Erythroblast (primary cell): ENCODE results near the gene ELMO3.

ENCODE experiments used
- DNase-seq, 2 experiments: peaks; one replicate each; lab custom pipeline; 2025; lab: John Stamatoyannopoulos, UW
- GATA1 ChIP-seq: IDR thresholded peaks from 2 replicates; pipeline ENCODE4 v1.6.1; 2011; ENCODE audit warnings: low read depth, mild to moderate bottlenecking, control low read depth, low read length, moderate library complexity
- POLR2A ChIP-seq: IDR thresholded peaks from 2 replicates; pipeline ENCODE4 v1.6.1; 2011; ENCODE audit warnings: mild to moderate bottlenecking, low read length

ELMO3 gene

GRCh38 chr16:67223992-67224391 is 25.1 kb downstream of the ELMO3 start:
- DNase-seq, result no peak
- TF ChIP-seq POLR2A (no peak), GATA1 (no peak)

- TF ChIP-seq POLR2A, result no peak
- no peak for TF ChIP-seq GATA1
- DNase-seq, result no peak
These were observed 27.4 kb downstream of the ELMO3 start for GRCh38 chr16:67226295-67226803.

GRCh38 chr16:67226804-67227566 is 28.1 kb downstream of the ELMO3 start, which contains the start of gene TMEM208:
Gene TMEM208 (plus strand): TSS chr16:67227130. CDS start chr16:67227219, 89 bp downstream.
- DNase-seq, result peak; percentile 99
- TF ChIP-seq GATA1 (no peak), POLR2A (peak; percentile 89)

- TF ChIP-seq POLR2A (no peak), GATA1 (no peak)
- no peak for DNase-seq
These were observed 28.6 kb downstream of the ELMO3 start for GRCh38 chr16:67227567-67227921.

- DNase-seq, result no peak
- TF ChIP-seq POLR2A, result no peak
- TF ChIP-seq GATA1, result no peak
These were observed 29.3 kb downstream of the ELMO3 start for GRCh38 chr16:67228034-67228785.

GRCh38 chr16:67228905-67229304 is 30.0 kb downstream of the ELMO3 start:
- TF ChIP-seq GATA1 (no peak), POLR2A (no peak)
- no peak for DNase-seq

GRCh38 chr16:67229906-67230808 is 31.2 kb downstream of the ELMO3 start:
- no peak for DNase-seq
- no peak for TF ChIP-seq POLR2A

- DNase-seq, result no peak
- TF ChIP-seq GATA1 (no peak), POLR2A (peak; percentile 46)
These were observed 32.1 kb downstream of the ELMO3 start for GRCh38 chr16:67230809-67231660.

- no peak for TF ChIP-seq POLR2A
- TF ChIP-seq GATA1, result no peak
- no peak for DNase-seq
These were observed 34.7 kb downstream of the ELMO3 start for GRCh38 chr16:67233596-67233995.

- TF ChIP-seq GATA1, result no peak
- no peak for TF ChIP-seq POLR2A
- no peak for DNase-seq
These were observed 35.3 kb downstream of the ELMO3 start for GRCh38 chr16:67234180-67234597.

GRCh38 chr16:67235816-67236562 is 37.1 kb downstream of the ELMO3 start:
- TF ChIP-seq GATA1 (no peak), POLR2A (no peak)
- peak in 1 of 2 experiments; percentile 63 for DNase-seq
